ENCODE results near the gene KCNQ4.

Gene KCNQ4

DNA sequence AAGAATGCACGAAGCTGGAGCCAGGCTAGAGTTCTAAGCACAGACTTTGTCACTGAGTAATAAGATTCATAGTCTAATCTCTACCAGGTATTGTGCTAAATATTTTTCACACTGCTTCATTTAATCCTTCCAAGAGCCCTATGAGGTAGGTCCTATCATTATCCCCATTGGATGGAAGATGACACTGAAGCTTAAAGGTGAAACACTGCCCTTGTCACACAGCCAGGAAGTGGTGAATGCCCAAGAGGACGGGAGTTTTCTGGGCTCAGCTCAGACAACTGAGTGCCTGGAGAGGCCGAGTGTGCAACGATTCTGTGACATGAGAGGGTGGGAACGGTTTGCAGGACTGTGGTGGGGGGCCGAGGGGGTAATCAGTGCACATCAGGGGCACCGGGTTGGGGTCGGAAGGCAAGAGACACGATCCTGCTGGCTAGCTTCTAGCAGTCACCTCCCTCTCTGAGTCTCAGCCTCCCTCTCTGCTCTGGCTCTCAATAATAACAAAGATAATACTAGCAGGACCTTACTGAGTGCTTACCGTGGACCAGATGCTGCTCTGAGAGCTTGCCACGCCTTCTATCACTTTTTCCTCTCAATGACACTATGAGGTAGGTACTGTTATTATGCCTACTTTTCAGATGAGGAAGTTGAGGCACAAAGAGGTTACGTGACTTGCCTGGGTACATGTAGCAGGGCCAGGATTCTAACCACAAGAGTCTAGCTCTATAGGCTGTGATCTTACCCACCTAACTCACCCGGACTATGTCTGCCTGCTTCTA, 12.4 kb downstream of the KCNQ4 start:
- no peak for DNase-seq (ENCODE audit: low read depth)

- no peak for DNase-seq (ENCODE audit: low read depth)
Measured at GRCh38 chr1:40796939-40797667, 13.5 kb downstream of the KCNQ4 start.

DNA sequence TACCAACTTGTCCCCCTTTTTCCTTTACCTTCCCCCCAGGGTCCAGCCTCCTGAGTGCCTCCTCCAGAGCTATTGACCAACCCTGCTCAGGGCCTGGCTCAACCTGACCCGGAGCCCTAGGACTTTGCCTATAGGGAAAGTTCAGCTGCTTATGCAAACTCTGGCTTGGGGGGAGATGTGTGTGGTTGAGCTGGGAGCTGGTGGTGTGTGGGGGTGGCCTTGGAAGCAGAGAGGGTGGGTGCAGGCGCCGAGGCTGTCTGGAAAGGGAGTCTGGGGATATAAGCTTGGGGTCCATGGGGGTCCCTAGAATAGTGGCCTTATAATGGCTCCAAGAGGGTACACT, 14.1 kb downstream of the KCNQ4 start:
- DNase-seq (ENCODE audit: low read depth): no peak

DNA sequence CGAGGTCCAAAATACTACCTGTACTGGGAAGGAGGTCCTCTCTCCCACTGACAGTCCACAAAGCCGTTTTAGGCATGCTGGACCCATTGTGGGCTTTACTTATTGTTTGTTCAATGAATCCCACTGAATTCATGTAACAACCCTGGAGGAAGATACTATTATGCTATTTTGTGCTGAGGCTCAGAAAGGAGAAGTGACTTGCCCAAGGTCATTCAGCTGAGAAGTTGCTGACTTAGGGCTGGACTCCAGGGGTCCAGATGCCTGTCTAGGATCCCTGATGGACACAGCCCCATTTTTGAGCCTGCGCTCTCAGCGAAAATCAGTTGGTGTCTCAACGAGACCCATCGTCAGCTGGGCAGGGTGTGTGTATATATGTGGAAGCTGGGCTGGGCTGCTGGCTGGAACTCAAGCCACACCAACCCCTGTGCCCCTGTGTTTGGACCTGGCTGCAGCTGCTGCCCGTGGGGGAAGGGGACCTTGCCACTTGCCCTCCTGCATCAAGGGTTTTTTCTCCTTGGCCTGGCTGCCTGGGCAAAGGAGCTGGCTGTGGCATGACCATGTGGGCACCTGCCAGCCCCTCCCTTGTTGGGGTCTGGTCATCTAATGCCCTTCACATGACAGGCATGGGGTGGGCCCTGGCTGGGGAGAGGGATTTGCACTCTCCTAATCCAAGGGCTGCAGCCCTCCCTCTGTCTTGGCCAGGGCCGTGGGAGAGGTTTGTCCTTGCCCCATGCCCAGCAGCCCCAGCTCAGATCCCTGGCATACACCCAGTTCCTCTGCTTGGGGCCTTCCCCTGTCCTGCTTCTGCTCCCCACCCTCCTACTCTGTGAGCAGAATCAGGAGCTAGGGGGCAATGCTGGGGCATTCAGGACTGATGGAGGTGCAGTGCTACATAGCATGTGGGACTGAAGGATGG, 15.0 kb downstream of the KCNQ4 start:
- no peak for DNase-seq (ENCODE audit: low read depth)

DNA sequence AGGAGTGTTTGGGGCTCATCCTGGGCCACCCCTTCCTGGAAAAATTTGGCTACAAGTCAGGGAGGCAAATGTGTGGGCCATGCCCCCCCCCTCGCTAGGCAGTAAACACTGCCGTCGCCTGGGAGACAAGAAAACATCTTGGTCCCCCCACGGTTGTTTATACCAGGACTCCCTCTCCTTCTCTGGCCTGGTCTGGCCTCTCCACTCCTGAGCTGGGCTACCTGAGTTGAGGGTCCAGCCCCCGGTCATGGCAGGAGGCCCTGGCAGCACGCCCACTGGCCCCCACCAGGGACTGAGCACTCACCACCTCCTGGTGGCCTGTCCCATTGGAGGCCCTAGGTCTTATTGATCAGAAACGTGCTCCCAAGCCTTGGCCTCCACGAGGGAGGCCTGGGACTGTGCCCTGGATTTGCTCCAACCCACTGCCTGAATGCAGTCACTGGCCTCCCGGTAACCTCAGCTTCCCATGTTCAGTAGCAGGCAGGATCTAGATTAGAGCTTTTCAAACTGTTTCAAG, 15.8 kb downstream of the KCNQ4 start:
- DNase-seq (ENCODE audit: low read depth): no peak

DNA sequence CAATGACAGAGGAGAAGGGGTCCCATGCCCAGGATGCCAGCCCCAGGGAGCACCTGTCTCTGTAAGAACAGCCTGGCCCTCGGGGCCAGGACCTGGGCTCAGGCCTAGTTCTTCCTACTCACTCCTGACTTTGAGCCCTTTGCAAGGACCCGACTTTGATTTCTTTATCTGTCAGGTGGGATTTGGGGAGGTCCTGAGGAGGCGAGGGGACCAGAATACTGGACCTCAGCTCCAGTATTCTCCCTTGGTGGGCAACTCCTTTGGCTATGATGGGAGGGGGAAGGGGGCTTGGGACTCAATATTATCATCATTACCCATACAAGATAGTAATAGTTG, 18.1 kb downstream of the KCNQ4 start:
- DNase-seq (ENCODE audit: low read depth): no peak

- peak; percentile 67 for DNase-seq (ENCODE audit: low read depth)
Measured at GRCh38 chr1:40802078-40802741, 18.6 kb downstream of the KCNQ4 start.

- DNase-seq (ENCODE audit: low read depth): no peak
Measured at GRCh38 chr1:40802742-40803113, 19.1 kb downstream of the KCNQ4 start.

GRCh38 chr1:40803447-40803846, 19.9 kb downstream of the KCNQ4 start:
- no peak for DNase-seq (ENCODE audit: low read depth)

- no peak for DNase-seq (ENCODE audit: low read depth)
Measured at GRCh38 chr1:40803902-40804301, 20.3 kb downstream of the KCNQ4 start.

DNA sequence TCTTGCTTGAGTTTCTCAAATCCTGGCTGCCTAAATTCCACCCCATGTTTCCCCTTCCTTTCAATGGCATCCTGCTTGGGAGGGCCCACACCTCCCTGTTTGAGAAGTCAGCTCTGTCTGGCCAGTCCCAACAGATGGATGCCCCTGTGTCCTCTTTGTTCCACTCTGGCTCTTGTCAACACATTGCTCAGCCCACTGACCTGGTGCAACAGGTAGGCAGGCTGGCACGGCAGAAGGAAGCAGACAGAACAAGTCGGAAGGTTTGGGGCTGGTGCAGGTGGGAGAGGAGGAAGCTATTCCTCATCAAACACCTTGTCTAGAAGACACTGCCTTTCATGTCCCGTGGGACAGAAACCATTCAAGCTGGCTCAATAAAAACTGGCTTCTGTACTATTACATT, 22.7 kb downstream of the KCNQ4 start:
- DNase-seq (ENCODE audit: low read depth): no peak

GRCh38 chr1:40806731-40807695, 23.4 kb downstream of the KCNQ4 start:
- no peak for DNase-seq (ENCODE audit: low read depth)

GRCh38 chr1:40808002-40808401, 24.4 kb downstream of the KCNQ4 start:
- DNase-seq (ENCODE audit: low read depth): no peak

- no peak for DNase-seq (ENCODE audit: low read depth)
Measured at GRCh38 chr1:40808444-40808843, 24.9 kb downstream of the KCNQ4 start.

GRCh38 chr1:40808909-40809308, 25.3 kb downstream of the KCNQ4 start:
- no peak for DNase-seq (ENCODE audit: low read depth)

GRCh38 chr1:40810927-40811326, 27.3 kb downstream of the KCNQ4 start:
- DNase-seq (ENCODE audit: low read depth): no peak

DNA sequence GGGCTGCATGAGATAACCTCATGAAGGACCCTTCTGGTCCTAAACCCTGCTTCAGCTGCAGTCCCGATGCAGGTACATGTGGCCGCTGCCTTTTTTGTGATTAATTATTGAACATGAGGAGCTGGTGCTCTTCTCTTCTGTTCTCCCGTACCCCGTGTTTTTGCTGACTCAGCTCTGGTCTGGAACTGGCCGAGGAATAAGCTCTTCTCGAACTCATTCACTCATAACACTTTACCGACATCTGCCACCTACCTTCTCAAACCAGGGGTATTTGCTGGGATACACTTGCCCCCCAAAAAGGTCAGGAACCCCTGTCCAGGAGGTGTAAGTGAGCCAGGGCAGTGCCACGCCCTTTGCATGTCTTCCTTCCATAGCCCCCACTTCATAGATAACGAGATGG, 31.8 kb downstream of the KCNQ4 start:
- DNase-seq (ENCODE audit: low read depth): no peak

- DNase-seq (ENCODE audit: low read depth): no peak
Measured at GRCh38 chr1:40817791-40818263, 34.2 kb downstream of the KCNQ4 start.

GRCh38 chr1:40818264-40818961, 34.8 kb downstream of the KCNQ4 start:
- DNase-seq (ENCODE audit: low read depth): peak; percentile 75

GRCh38 chr1:40819101-40819500, 35.5 kb downstream of the KCNQ4 start:
- DNase-seq (ENCODE audit: low read depth): no peak

Measured in stimulated activated CD8-positive, alpha-beta memory T cell treated with anti-CD3 and anti-CD28 coated beads, Interleukin-15, amount 100 ng/mL, for 1 hour (primary cell).